Measurements from ENCODE around the gene ZFYVE9.

ZFYVE9 gene

DNA sequence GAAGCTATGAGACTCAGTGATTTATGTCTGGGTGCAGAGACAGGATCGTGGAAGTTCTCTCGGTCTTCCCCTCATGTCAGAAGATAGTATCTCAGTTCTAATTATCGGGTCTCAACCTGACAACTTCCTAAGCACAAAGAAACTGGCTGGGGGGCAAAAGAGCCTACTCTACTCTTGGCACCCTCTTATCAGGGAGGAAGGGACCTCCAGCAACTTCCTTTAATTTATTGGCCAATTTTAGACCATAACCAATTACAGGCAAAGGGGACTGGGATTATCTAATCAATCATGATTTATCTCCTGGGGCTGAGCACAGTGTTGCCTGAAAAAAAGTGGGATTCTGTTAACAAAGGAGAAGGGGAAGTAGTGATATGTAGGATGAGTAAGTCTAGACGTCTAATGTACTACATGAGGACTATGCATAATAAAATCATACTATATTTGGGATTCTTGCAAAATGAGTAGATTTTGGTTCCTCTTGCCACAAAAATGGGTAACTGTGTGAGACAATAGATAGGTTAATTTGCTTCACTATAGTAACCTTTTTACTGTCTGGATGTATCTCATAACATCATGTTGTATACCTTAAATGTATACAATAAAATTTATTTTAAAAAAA, 98.8 kb downstream of the ZFYVE9 start:
- no peak for DNase-seq (ENCODE audit: low spot score)

DNA sequence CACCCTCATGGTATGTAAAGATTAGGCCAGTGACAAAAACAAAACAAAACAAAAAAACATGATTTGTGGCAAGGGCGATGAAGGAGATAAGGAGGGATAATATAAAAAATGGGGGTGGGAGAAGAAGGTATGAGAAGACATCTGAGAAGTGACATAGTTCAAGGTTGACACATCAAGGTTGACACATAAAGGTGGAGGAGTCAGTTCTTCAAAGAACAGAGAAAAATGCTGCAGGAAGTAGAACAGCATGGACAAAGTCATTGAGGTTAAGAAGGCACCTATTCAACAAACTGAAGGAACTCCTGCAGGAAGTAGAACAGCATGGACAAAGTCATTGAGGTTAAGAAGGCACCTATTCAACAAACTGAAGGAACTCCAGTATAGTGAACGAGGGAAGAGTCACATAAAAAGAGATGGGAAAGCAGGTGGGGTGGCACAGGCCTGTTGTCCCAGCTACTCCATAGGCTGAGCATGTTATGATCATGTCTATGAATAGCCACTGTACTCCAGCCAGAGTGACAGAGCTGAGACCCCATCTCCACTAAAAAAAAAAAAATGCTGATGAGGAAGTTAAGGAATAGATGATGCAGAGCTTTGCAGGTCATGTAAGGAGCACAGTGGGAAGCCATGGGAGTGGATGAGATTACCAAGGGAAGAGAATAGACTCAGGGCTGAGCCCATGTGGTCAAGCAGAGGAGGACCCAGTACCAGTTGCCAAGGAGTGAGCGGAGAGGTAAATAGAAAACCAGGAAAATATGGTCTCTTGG, 101.5 kb downstream of the ZFYVE9 start:
- no peak for DNase-seq (ENCODE audit: low spot score)

DNA sequence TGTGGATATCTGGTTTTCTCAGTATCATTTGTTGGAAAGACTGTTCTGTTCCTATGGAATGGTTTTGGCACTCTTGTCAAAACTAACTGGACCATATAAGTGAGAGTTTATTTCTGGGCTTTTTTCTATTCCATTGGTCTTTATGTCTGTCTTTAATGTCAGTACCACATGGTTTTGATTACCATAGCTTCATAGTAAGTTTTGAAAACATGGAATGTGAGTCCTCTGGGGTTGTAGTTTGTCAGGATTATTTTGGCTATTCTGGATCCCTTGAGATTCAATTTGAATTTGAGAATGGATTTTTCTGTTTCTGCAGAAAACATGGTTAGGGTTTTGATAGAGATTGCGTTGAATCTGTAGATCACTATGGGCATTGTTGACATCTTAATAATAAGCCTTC, 107.9 kb downstream of the ZFYVE9 start:
- DNase-seq (ENCODE audit: low spot score) = no peak

DNA sequence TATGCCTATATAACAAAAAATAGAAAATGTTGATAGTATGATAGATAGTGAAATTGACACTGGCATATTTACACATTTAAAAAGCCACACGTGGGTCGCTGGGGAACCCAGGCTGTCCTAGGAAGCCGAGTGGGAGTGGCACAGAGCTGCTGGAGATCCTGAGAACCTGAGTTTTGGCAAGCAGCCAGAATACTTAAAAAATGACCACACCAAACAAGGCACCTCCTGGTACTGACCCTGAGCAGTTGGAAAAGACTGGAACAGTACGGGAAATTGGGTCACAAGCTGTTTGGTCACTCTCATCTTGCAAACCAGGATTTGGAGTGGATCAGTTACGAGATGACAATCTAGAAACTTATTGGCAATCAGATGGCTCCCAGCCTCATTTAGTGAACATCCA, 111.5 kb downstream of the ZFYVE9 start:
- DNase-seq (ENCODE audit: low spot score) = no peak

DNA sequence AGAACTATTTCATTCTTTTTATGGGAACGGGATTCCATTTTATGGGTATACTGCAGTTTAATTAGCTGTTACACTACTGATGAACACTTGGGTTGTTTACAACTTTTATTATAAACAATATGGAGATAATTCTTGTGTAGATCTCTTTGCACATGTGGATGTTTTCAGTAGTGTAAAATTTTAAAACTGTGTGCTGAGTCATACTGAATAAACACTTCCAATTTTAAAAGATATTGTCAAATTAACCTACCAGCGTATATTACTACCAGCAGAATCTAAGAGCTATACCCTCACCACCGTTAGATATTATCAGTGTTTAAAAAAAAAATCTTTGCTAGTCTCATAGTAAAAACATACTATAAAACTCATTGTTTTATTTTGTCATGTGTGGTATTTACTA, 118.0 kb downstream of the ZFYVE9 start:
- DNase-seq (ENCODE audit: low spot score) = no peak

DNA sequence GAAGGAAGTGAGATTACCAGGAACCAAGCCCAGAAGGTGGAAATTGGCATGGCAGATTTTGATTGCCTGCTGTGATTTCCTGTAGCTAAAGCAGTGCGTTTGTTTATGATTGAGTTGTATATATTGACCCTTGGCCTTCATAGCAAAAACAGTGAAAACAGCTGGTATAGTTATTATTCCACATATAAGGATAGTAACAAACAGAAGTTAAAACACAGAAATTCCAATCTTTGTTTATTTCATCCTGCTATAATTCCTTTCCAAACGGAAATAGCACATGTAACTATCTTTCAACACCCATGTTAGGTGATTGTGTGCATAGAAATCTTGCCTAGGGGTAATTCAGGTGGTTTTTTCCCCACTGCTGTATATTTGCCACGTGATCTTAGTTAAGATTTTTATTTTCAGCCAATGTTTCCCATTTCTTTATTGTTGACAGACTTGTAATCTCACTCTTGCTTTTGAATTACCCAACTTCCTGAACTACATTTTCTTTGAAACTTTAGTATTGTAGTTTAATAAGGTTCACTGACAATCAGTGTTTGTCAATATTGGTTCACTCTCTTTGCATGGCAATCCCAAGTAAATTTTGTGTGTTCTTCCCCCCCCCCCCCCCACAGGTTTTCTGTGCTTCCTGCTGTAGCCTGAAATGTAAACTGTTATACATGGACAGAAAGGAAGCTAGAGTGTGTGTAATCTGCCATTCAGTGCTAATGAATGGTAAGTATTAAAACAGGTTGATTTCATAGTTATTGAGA, 121.4 kb downstream of the ZFYVE9 start:
- DNase-seq (ENCODE audit: low spot score) = no peak

DNA sequence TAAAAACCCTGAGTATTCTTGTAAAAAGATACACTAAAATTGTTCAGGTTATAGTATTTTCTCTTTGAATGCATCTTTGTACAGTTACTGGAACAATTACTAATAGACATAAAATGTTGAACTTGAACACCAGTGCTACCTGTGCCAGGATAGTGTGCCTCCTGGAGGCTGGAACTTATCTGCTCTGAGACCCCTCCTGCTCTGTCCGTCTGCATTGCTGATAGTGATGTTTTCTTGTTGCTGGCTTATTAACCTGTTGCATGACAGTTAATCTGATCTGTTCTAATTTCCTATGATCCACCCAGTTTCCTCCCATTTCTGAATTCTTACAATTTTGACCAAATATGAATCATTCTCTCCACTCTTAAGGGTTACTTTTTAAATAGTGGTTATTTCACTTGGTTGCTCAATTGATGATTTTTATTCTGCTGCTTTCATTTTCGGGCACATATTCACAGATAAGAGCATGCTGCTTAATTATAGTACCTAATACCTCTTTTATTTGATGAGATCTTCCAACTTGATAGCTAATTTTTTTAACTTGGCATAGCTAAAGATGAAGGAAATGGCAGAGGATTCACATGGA, 122.7 kb downstream of the ZFYVE9 start:
- no peak for DNase-seq (ENCODE audit: low spot score)

DNA sequence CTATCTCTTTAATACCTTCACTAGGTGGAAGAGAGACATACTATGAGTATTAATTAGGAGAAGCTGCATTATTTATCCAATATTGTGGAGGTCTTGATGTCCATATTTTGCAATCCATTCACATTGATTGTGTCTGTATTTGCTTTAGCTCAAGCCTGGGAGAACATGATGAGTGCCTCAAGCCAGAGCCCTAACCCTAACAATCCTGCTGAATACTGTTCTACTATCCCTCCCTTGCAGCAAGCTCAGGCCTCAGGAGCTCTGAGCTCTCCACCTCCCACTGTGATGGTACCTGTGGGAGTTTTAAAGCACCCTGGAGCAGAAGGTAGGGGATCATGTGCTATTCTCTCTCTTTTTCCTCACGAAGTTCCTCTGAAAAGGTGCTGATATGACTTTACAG, 124.6 kb downstream of the ZFYVE9 start:
- no peak for DNase-seq (ENCODE audit: low spot score)

DNA sequence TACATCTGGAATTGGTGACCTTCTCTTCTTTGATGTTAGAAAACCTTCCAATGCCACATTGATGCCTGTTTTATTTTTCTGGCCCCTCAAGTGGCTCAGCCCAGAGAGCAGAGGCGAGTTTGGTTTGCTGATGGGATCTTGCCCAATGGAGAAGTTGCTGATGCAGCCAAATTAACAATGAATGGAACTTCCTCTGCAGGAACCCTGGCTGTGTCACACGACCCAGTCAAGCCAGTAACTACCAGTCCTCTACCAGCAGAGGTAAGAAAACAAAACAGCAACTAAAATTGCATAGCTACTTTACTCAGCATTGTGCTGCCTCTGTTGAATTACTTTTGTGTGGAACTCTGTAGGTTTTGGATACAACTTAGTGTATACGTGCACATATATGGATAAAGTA, 126.5 kb downstream of the ZFYVE9 start:
- DNase-seq (ENCODE audit: low spot score) = no peak

DNA sequence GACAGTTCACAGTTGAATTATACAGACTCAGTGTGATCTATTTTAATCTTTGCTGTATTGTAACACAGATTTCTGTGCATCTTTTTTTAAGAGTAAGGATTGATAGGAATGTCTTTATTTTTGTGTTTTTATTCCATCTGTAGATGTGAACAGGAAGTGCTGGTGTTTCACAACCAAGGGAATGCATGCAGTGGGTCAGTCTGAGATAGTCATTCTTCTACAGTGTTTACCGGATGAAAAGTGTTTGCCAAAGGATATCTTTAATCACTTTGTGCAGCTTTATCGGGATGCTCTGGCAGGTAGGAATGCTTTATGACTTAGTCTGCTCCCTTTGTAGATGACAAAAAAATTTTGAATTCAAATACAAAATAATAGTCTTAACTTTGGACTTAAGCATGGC, 139.6 kb downstream of the ZFYVE9 start:
- no peak for DNase-seq (ENCODE audit: low spot score)

DNA sequence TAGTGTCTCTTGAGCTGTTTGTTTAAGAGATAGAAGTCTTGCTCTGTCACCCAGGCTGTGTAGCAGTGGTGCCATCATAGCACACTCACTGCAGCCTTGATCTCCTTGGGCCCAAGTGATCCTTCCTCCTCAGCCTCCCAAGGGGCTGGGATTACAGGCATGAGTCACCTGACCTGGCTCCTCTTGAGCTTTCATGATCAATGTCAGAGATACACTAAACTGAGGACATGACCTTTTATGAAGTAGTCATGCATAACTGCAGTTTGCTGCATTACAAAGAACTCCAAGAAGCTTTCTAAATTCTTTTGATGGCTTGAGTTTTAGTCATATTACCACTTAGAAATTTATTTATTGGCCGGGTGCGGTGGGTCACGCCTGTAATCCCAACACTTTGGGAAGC, 146.4 kb downstream of the ZFYVE9 start:
- no peak for DNase-seq (ENCODE audit: low spot score)

DNA sequence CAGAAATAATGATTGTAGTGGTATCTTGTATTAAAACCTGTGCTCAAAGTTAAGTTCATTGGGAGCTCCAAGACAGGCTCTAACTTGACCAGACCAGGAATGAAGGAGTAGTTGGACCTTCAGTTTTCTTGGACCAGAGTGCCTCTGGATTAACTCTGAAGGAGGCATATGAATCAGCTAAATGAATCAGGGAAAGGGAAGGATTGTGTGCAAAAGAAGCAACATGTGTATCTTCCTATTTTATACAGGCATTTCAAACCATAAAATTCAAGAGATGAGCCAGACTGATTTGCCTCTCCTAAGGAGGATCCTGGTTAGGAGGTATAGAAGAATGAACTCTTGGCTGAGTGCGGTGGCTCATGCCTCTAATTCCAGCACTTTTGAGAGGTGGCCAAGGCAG, 152.7 kb downstream of the ZFYVE9 start:
- DNase-seq (ENCODE audit: low spot score) = no peak

DNA sequence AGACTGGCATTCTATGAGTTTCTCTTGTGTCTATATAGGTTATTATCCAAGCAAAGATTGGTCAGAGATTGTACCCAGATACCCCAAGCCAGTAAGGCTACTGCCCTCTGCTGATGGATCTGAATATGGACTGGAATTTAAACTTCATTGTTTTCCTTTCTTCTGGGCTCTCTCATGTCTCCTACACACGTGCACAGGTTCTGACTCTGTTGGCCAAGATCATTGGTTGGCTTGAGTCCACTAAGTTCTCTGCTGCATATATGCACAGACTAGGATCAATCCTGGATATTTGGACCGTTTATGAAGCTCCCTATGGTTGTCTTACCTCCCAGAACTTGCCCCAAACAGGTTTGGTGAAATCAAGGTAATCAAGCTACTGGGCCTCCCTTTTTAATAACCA, 154.5 kb downstream of the ZFYVE9 start:
- no peak for DNase-seq (ENCODE audit: low spot score)

DNA sequence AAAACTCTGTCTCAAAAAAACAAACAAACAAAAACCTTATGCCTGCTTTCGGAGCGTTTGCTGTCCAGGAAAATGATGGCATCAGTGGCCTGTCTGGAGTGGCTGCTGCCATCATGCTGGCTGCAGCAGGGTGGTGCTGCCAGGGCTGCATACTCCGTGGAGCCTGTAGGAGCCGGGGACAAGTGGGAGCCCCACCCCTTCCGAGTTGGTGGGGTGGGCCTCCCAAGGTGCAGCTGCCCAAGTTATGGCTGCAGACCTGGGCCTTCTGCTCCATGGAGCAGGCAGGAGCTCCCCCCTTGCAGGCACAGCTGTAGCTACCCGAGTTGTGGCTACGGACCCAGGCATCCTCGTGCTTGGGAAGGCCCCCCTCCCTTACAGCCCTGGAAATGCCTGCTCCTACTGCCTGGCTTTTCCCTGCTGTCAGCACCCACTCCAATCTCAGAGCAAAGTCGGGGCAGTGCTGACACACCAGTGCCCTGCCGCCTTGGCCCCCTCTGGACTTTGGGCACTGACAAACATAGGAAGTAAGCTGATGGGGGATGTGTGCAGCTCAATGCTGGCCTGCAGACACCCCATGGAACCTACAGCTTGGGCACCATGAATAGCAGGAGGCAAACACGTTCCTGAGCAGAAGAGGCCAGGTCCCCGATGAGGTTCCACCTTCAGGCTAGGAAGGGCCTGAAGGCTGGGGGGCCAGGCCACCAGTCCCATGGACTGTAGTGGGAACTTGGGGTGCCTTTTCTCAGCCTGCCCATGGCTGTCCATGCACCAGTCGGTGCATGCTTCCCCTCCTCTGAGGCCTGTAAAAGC, 163.7 kb downstream of the ZFYVE9 start:
- no peak for DNase-seq (ENCODE audit: low spot score)

DNA sequence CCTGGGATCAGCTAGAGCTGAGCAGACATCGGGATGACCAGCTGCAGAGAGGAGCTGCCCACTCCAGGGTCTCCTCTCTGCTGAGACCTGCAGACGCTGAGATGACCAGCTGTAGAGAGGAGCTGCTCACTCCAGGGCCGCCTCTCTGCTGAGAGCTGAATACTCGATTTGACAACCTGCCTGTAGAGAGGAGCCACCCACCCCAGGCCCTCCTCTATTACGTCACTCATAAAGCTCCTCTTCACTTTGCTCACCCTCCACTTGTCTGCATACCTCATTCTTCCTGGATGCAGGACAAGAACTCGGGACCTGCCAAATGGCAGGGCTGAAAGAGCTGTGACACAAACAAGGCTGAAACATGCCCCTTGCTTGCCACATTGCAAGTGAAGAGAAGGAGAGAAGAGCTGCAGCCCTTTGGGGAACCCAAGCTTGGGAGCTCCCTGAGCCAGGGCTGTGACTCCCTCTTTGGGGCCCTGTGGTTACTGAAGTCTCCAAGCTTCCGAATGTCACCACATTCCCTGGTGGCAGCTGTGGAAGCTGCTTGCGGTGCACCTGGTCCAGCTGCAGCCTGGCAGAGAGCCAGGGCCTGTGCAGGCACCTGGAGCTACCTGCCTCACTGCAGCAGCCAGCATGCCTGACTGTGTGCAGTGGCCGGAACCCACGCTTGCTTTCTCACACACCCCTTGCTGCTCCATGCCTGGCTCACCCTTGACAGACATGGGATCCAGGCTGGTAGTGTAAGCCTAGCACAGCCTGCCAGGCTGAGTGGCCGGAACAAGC, 164.5 kb downstream of the ZFYVE9 start:
- DNase-seq (ENCODE audit: low spot score) = no peak

DNA sequence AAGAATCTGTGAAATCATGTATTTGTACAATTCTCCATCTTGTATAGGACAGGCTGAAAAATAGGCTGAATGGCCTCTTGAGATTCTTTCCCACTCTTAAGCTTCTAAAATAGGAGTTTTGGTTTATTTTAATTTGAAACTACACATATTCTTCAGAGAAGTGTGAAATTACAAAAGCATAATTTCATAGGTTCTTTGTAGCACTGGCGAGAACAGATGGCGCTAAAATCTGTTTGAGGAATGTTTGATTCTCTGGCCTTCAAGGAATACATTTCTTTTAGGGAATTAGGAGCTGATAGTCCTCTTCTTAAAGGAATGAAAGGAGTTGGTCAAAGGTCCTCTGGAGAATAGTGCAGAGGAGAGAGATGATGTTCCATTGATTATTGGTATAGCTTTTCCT, 179.2 kb downstream of the ZFYVE9 start:
- DNase-seq (ENCODE audit: low spot score) = no peak

DNA sequence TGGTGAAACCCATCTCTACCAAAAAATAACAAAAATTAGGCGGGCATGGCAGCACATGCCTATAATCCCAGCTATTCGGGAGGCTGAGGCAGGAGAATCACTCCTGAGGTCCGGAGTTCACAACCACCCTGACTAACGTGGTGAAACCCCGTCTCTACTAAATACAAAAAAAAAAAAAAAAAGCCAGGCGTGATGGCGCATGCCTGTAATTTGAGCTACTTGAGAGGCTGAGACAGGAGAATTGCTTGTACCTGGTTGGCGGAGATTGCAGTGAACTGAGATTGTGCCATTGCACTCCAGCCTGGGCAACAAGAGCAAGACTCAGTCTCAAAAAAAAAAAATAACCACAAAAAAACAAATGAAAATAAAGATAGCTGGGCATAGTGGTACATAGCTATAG, 181.8 kb downstream of the ZFYVE9 start:
- no peak for DNase-seq (ENCODE audit: low spot score)

DNA sequence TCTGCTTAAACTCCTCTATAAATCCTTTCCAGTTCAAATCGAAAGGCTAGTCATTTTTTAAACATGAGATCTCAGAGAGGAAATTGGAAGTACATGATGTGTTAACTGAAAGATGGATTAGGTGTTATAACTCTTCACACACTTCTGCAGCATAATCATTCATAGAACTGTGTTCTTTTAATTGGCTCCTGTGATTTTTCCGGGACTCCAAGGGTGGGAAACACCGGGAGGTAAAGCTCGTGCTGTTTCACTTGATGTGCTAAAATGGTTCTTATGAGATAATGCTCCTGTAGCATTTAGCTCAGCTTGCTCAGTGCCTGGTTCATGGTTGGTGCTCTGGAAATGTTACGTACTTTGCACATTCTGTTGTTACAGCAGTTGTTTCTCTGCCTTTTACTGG, 183.9 kb downstream of the ZFYVE9 start:
- no peak for DNase-seq (ENCODE audit: low spot score)

DNA sequence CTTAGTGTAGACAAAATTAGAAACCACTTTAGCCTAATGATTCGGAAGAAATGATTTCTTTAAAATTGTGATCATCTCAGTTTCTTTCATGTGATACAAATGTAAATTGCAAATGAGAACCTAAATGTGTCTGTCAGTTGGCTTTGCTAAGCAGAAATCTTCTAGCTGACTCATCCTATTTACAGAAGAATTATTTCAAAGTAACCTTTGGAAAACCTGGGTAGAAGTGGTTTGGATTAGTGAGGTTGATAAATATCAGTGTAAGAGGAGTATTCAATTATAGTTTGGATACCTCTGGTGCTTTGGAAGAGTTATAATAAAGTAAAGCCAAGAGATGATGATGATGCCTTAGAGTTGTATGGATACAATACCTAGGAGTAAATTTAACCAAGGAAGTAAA, 186.7 kb downstream of the ZFYVE9 start:
- no peak for DNase-seq (ENCODE audit: low spot score)

DNA sequence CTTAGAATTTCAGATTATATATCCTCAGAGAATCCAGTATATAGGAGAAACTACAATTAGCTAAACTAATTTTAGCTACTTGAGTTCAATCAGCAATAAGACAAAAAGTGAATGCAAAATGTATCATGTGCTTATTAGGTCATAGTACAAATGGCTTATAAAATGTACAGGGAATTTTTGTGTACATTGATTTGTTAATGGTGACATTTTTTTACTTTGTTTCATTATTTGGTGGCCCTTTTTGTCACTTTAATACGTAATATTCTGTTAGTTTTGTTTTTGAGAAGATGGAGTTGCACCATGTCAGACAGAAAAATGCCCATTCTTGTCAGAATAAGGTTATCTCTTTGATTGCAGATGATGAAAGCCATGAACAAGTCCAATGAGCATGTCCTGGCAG, 190.5 kb downstream of the ZFYVE9 start:
- DNase-seq (ENCODE audit: low spot score) = no peak

DNA sequence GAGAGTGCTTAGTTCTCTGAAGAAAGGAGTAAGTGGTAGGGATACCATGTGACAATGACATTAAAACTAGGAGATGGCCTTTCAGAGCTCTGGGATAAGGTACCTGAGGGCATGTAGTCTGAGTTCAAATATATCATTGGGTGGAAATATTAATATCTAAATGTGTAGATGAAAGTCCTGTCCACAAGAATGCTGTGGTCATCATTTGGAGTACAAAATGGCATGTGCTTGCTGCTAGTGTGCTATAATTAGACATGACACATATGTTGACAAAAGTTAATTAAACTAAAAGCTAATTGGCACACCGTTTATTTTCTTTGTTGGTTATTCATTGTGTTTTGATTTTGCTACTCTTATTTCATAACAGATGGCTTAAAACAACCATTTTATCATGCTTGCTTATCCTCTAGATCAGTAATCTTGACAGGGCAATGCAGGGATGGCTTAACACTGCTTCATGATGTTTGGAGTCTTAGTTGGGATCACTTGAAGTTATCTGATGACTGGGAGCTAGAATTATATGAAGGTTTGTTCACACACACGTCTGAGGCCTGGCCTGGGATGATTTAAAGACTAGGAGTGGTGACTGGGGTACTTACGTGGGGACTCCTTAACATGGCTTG, 193.1 kb downstream of the ZFYVE9 start:
- no peak for DNase-seq (ENCODE audit: low spot score)
